IMR-90 (cell line): ENCODE results near the gene FRMD3. TPM values are rescaled to one million over a fixed set of nuclear protein-coding genes. Genes with fewer than 3 reads are reported as not detected.

ENCODE experiments used
- ATAC-seq: fragments of 200-7000 bp; cut with Tn5 transposase; 2 replicates; pipeline ENCODE4 v1.9.1; 2020; ENCODE audit warnings: low read depth, mild to moderate bottlenecking, moderate library complexity
- BruUV-seq: library from RNA; stranded (reverse); fragments of 400-500 nt; replicated peaks from 2 replicates; lab custom pipeline; 2021; lab: Mats Ljungman, UMichigan
- CTCF ChIA-PET: fragments of 300-600 bp; formaldehyde crosslinking; extraction: SDS; loops from one replicate; lab custom pipeline; 2021; ENCODE audit warnings: antibody characterized with exemption; lab: Yijun Ruan, JAX
- POLR2A ChIA-PET: fragments of 300-600 bp; sonication (Branson Sonifier 250); formaldehyde crosslinking; loops from one replicate; lab custom pipeline; 2022; ENCODE audit warnings: antibody characterized with exemption; ENCODE audit not compliant: unreplicated experiment; lab: Charles Lee
- DNase-seq: peaks from one replicate; pipeline ENCODE4 v3.0.0; 2013
- H2AFZ ChIP-seq: replicated peaks from 2 replicates; pipeline ENCODE3; 2013; ENCODE audit warnings: low read length, mild to moderate bottlenecking; ENCODE audit not compliant: poor library complexity
- H2AK5ac ChIP-seq: 2 replicates; pipeline ENCODE4 v1.6.1; 2013; ENCODE audit warnings: low read depth, low read length, inconsistent platforms
- H2AK9ac ChIP-seq: replicated peaks from 2 replicates; pipeline ENCODE3; 2013; ENCODE audit warnings: mild to moderate bottlenecking, low read depth, low read length, moderate library complexity; ENCODE audit not compliant: poor library complexity
- H2BK120ac ChIP-seq: 2 replicates; pipeline ENCODE4 v1.6.1; 2013; ENCODE audit warnings: low read depth, low read length, inconsistent platforms
- H2BK15ac ChIP-seq: 3 replicates; pipeline ENCODE4 v1.6.1; 2013; ENCODE audit warnings: low read depth, low read length, inconsistent platforms
- H2BK20ac ChIP-seq: 2 replicates; pipeline ENCODE4 v1.6.1; 2013; ENCODE audit warnings: low read depth, mild to moderate bottlenecking, inconsistent platforms, low read length, moderate library complexity
- H2BK5ac ChIP-seq: 2 replicates; pipeline ENCODE4 v1.6.1; 2013; ENCODE audit warnings: mild to moderate bottlenecking, low read depth, low read length, inconsistent platforms; ENCODE audit not compliant: poor library complexity, severe bottlenecking
- H3K14ac ChIP-seq: replicated peaks from 2 replicates; pipeline ENCODE4 v1.6.1; 2013; ENCODE audit warnings: low read depth, low read length, inconsistent platforms
- H3K18ac ChIP-seq: 2 replicates; pipeline ENCODE4 v1.6.1; 2013; ENCODE audit warnings: low read depth, low read length, control low read depth
- H3K23ac ChIP-seq: 2 replicates; pipeline ENCODE4 v1.6.1; 2013; ENCODE audit warnings: low read depth, low read length, inconsistent platforms
- H3K27ac ChIP-seq: 2 replicates; pipeline ENCODE4 v1.5.1; 2013; ENCODE audit warnings: mild to moderate bottlenecking, control low read depth, low read length; ENCODE audit not compliant: insufficient read depth
- H3K27me3 ChIP-seq: 2 replicates; pipeline ENCODE4 v1.6.1; 2013; ENCODE audit warnings: low read length; ENCODE audit not compliant: control insufficient read depth, insufficient read depth
- H3K36me3 ChIP-seq: 2 replicates; pipeline ENCODE4 v1.6.1; 2013; ENCODE audit warnings: low read length, mixed read lengths; ENCODE audit not compliant: control insufficient read depth, insufficient read depth
- H3K4ac ChIP-seq: 2 replicates; pipeline ENCODE4 v1.6.1; 2013; ENCODE audit warnings: low read depth, low read length, inconsistent platforms
- H3K4me1 ChIP-seq: 2 replicates; pipeline ENCODE4 v1.6.1; 2013; ENCODE audit warnings: low read length, mixed read lengths; ENCODE audit not compliant: control insufficient read depth, insufficient read depth
- H3K4me2 ChIP-seq: 2 replicates; pipeline ENCODE4 v1.6.1; 2013; ENCODE audit warnings: low read depth, mild to moderate bottlenecking, control low read depth, low read length, moderate library complexity
- H3K4me3 ChIP-seq: 2 replicates; pipeline ENCODE4 v1.5.1; 2013; ENCODE audit warnings: low read depth, mild to moderate bottlenecking, control low read depth, low read length, moderate library complexity; ENCODE audit not compliant: insufficient read depth
- H3K56ac ChIP-seq: 2 replicates; pipeline ENCODE4 v1.6.1; 2013; ENCODE audit warnings: low read length, inconsistent platforms; ENCODE audit not compliant: insufficient read depth; ENCODE audit errors: extremely low read depth
- H3K79me1 ChIP-seq, 2 experiments: 2 replicates each; pipeline ENCODE4 v1.6.1; 2013; ENCODE audit warnings: low read length in 2 of 2, inconsistent platforms in 1 of 2, low read depth in 1 of 2
- H3K9ac ChIP-seq: 2 replicates; pipeline ENCODE4 v1.6.1; 2013; ENCODE audit warnings: low read depth, low read length, control low read depth
- H3K9me1 ChIP-seq: 2 replicates; pipeline ENCODE4 v1.6.1; 2013; ENCODE audit warnings: low read length, inconsistent platforms; ENCODE audit not compliant: insufficient read depth
- H3K9me3 ChIP-seq: 2 replicates; pipeline ENCODE4 v1.6.1; 2013; ENCODE audit warnings: low read length; ENCODE audit not compliant: control insufficient read depth, insufficient read depth
- H4K20me1 ChIP-seq: 2 replicates; pipeline ENCODE4 v1.6.1; 2013; ENCODE audit warnings: low read length, inconsistent platforms; ENCODE audit not compliant: insufficient read depth
- H4K5ac ChIP-seq: 2 replicates; pipeline ENCODE4 v1.6.1; 2013; ENCODE audit warnings: mild to moderate bottlenecking, low read depth, low read length, control low read depth
- H4K8ac ChIP-seq, 2 experiments: 2 replicates each; pipeline ENCODE4 v1.6.1; 2013; ENCODE audit warnings: low read depth in 2 of 2, low read length in 2 of 2, control low read depth in 1 of 2, inconsistent platforms in 1 of 2
- H4K91ac ChIP-seq: 2 replicates; pipeline ENCODE4 v1.6.1; 2013; ENCODE audit warnings: low read depth, low read length, inconsistent platforms; ENCODE audit not compliant: insufficient read depth
- CEBPB ChIP-seq: IDR thresholded peaks from 2 replicates; pipeline ENCODE4 v1.6.1; 2012; ENCODE audit warnings: low read depth, low read length, improper control_type of control experiment
- FOS ChIP-seq: fragments of 150-350 bp; IDR thresholded peaks from 2 replicates; pipeline ENCODE4 v1.6.1; 2016; ENCODE audit warnings: low read depth, low read length
- MAZ ChIP-seq: IDR thresholded peaks from 2 replicates; pipeline ENCODE4 v1.6.1; 2012; ENCODE audit warnings: low read depth, mild to moderate bottlenecking, low read length, improper control_type of control experiment, moderate library complexity, borderline replicate concordance
- MXI1 ChIP-seq: IDR thresholded peaks from 2 replicates; pipeline ENCODE4 v1.6.1; 2012; ENCODE audit warnings: low read depth, mild to moderate bottlenecking, low read length, moderate library complexity, borderline replicate concordance
- NFE2L2 ChIP-seq: fragments of 150-350 bp; IDR thresholded peaks from 2 replicates; pipeline ENCODE4 v1.6.1; 2016; ENCODE audit warnings: low read depth, mild to moderate bottlenecking, low read length
- RAD21 ChIP-seq: IDR thresholded peaks from 2 replicates; pipeline ENCODE4 v1.6.1; 2012; ENCODE audit warnings: low read length, improper control_type of control experiment
- USF2 ChIP-seq: fragments of 150-350 bp; IDR thresholded peaks from 2 replicates; pipeline ENCODE4 v1.6.1; 2017; ENCODE audit warnings: mild to moderate bottlenecking, antibody characterized with exemption, low read length, low read depth
- WGBS, 2 experiments: methylation state at CpG; one replicate each; pipeline versions ENCODE4 v1.1.5 to v1.1.7; 2013; ENCODE audit warnings: missing lambda C conversion rate in 2 of 2; ENCODE audit not compliant: insufficient read length in 1 of 2; ENCODE audit errors: extremely low coverage in 2 of 2; 5-methylcytosine and 5-hydroxymethylcytosine counted together
- dilution Hi-C: fragments of 300-500 bp; cut with HindIII; formaldehyde crosslinking; loops from one replicate; pipeline ENCODE4 v1.14.3; 2018; ENCODE audit warnings: low sequenced_read_pairs; ENCODE audit not compliant: unreplicated experiment
- in situ Hi-C: fragments of 300-500 bp; cut with MboI; formaldehyde crosslinking; loops from 3 replicates; pipeline ENCODE4 v1.14.3; 2019; ENCODE audit warnings: low sequenced_read_pairs, inconsistent platforms, mixed read lengths
- intact Hi-C: fragments of 100-400 bp; cut with micrococcal nuclease; formaldehyde crosslinking; loops from 2 replicates; pipeline ENCODE4 v1.10.0; 2022
- polyA plus RNA-seq, 3 experiments: library from polyadenylated mRNA; depleted of rRNA; stranded (reverse); fragments of >200 nt; gene quantifications; 2 replicates each; pipeline ENCODE4 v1.2.3, GENCODE V29; 2012; ENCODE audit warnings: low replicate concordance in 1 of 3
- total RNA-seq: library from RNA; depleted of rRNA; stranded (reverse); fragments of >200 nt; gene quantifications from 2 replicates; pipeline ENCODE4 v1.2.3, GENCODE V29; 2012

The FRMD3 gene
- total and polyA plus RNA-seq, 2 of the 4 experiments (the other 2 are of a cell fraction), result 0.02 to 0.18 TPM

DNA sequence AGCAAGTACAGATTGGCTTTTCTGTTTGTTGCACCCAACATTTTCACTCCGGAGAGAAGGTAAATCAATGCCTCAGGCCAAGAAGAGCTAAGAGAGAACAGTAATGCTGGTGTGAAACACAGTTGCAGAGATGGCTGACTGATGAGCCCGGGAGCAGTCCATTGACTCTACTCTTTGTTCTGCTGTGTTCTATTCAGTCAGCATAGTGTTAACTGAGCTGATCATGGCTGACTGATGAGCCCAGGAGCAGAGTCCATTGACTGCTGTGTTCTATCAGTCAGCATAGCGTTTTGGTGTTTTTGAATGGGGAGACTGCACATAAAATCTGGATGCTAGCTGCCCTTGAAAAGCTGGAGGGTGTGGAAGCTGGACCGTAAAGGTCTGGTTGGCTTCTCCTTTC lies 141.4 kb downstream of the FRMD3 start:
- ChIA-PET POLR2A (no interaction called here), CTCF (no interaction called here)
- H2AK9ac ChIP-seq, result no peak overlapping the region
- no peak overlapping the region for H3K23ac ChIP-seq
- H3K9me1 ChIP-seq, result no peaks in the 10 kb centered on the region
- H2BK20ac ChIP-seq, result no peak overlapping the region
- H2BK5ac ChIP-seq, result no peak overlapping the region
- intact Hi-C loops (no loop called here), in situ Hi-C loops (no loop called here), dilution Hi-C loops (no loop called here)
- H3K14ac ChIP-seq, result no peak overlapping the region
- H3K36me3 ChIP-seq, result no peaks in the 10 kb centered on the region
- H3K27ac ChIP-seq, result no peak overlapping the region
- no peak for TF ChIP-seq NFE2L2
- no peak for TF ChIP-seq CEBPB
- TF ChIP-seq USF2, result no peak
- TF ChIP-seq RAD21, result no peak
- TF ChIP-seq FOS, result no peak
- TF ChIP-seq MXI1, result no peak
- TF ChIP-seq MAZ, result no peak
- no peak overlapping the region for H3K4ac ChIP-seq
- BruUV-seq, result no TSS peak
- no peak overlapping the region for H3K18ac ChIP-seq
- no peak overlapping the region for H3K4me3 ChIP-seq
- H3K9me3 ChIP-seq, result no peaks in the 10 kb centered on the region
- no peak overlapping the region for H3K9ac ChIP-seq
- no peak overlapping the region for H4K5ac ChIP-seq
- H3K27me3 ChIP-seq, result no peaks in the 10 kb centered on the region
- no peak overlapping the region for H4K91ac ChIP-seq
- H2AFZ ChIP-seq, result no peak overlapping the region
- no peak overlapping the region for H2AK5ac ChIP-seq
- H4K8ac ChIP-seq, result no peak overlapping the region
- no peaks in the 10 kb centered on the region for H3K79me1 ChIP-seq
- ATAC-seq (no peak), DNase-seq (no peak)
- H3K4me1 ChIP-seq, result no peaks in the 10 kb centered on the region
- H2BK120ac ChIP-seq, result no peak overlapping the region
- H4K20me1 ChIP-seq, result no peaks in the 10 kb centered on the region
- H3K4me2 ChIP-seq, result no peak overlapping the region
- WGBS, 2 experiments, result 92% methylated on average over 2 of the region's 4 CpGs; no CpG with 5 or more reads in 1 of the 2 experiments
- no peak overlapping the region for H2BK15ac ChIP-seq
- no peak overlapping the region for H3K56ac ChIP-seq
